Myometrial cell (primary cell): Measurements from ENCODE around the gene ABCG5. TPM values are rescaled to one million over a fixed set of nuclear protein-coding genes. Genes with fewer than 3 reads are reported as not detected.

Experiments
- total RNA-seq: library from RNA; depleted of rRNA; stranded (reverse); fragments of >200 nt; gene quantifications from 2 replicates; pipeline ENCODE4 v1.2.3, GENCODE V29; 2015

The ABCG5 gene
- not detected in 2 replicates for total RNA-seq

DNA sequence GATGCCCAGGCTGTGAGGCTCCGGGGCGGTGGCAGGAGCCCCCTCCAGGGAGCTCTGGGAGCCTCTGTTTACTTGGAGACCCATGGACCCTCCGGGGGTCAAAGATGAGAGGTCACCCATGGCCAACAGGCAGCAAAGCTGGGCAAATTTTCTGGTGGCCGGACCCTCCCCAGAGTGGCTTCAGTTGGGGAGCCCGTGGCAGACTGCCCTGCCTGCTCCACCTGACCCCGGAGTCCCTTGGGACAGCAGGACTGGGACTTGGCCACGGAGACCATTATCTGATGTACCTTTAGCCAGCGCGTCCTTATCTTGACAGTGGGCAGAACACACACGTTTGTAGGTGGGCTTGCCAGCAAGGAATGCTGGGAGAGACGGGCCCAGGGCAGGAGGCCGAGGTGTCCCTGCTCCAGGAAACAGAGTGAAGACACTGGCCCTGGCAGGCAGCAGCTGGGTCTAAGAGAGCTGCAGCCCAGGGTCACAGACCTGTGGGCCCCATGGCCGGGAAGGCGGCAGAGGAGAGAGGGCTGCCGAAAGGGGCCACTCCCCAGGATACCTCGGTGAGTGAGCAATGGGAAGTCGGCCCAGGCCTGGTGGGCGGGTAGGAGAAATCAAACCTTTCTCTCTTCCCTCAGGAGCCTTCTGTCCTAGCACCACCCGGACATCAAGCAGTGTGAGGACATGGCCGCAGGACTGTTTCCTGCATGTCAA is at the start of gene ABCG5, which contains the start of gene ABCG8:
Gene ABCG5 (minus strand): TSS at position 280 of the 708 bp plus-strand sequence. CDS start 160 bp downstream, at position 120.
Gene ABCG8 (plus strand): TSS at position 412 of the 708 bp plus-strand sequence. CDS start 83 bp downstream, at position 495.

GRCh38 chr2:43773876-43774613 is 64.6 kb downstream of the ABCG5 start, which contains the start of gene DYNC2LI1:
Gene DYNC2LI1, plus strand, starts transcription at chr2:43774039. Its CDS starts 100 bp downstream, at chr2:43774139.

Other genes with a start within 250 kb of the ABCG5 start
- 18.8 and 19.0 TPM in 2 replicates for gene THADA, start 242.8 kb downstream of the ABCG5 start, total RNA-seq
- 3.7 and 4.8 TPM in 2 replicates for gene PLEKHH2, start 201.6 kb downstream of the ABCG5 start, total RNA-seq
- gene C1GALT1C1L, start 162.4 kb downstream of the ABCG5 start, total RNA-seq, result 0.86 and 3.9 TPM in 2 replicates
- gene DYNC2LI1, start 64.8 kb downstream of the ABCG5 start, total RNA-seq, result 13.8 and 37.4 TPM in 2 replicates
- gene ABCG8, start 132 bp upstream of the ABCG5 start, total RNA-seq, result not detected in 2 replicates
- gene LRPPRC, start 157.2 kb upstream of the ABCG5 start, total RNA-seq, result 40.1 and 49.6 TPM in 2 replicates